ENCODE data around the gene ARRB2. TPM values are rescaled to one million over a fixed set of nuclear protein-coding genes. Genes with fewer than 3 reads are reported as not detected.
"Not testable (repeated sequence)": the region's sequence is repeated elsewhere in the genome, so short reads cannot be mapped to it uniquely, and the experiment has no call there.

Gene ARRB2
- total RNA-seq, 1 donor from 2014 or later, result 201 TPM

DNA sequence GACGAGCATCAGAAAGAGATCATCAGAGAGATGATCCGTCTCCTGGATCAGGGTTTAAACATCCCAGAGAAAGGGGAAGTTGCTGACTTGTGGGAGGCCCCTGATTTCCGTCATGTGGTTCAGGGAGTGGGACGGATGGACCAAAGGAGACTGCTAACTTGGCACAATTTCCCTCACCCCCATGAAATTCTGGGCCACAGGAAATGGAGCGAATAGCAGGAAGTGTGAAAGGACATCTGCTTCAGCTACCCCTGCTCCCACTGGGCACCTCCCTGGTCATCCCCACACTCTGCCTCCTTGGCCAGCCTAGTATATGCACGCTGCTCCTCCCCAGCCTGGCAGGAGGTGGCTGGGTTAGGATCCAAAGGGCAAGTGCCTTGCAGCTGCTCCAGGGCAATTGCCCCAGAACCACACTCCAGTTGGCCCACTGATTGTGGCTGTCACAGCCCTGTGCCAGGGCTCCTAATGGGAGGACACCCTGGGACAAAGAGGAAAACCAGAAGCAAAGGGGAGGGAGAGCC, 1.3 kb downstream of the ARRB2 start:
- ATAC-seq, result peak in 1 of 2 donors; percentile 4
- Histone ChIP-seq H3K27me3 (ENCODE audit: low read depth) (no peaks in the 10 kb centered on the region), H3K9me3 (no peaks in the 10 kb centered on the region), H3K36me3 (peaks cover 10% of the 10 kb centered on the region), H3K27ac (peak overlapping the region; percentile 85), H3K4me3 (peak overlapping the region; percentile 73), H3K4me1 (peaks cover 41% of the 10 kb centered on the region)
- intact Hi-C loops (cut with DNase I), result no loop called here
- peak; percentile 68 for DNase-seq
- TF ChIP-seq, protein P1, sequence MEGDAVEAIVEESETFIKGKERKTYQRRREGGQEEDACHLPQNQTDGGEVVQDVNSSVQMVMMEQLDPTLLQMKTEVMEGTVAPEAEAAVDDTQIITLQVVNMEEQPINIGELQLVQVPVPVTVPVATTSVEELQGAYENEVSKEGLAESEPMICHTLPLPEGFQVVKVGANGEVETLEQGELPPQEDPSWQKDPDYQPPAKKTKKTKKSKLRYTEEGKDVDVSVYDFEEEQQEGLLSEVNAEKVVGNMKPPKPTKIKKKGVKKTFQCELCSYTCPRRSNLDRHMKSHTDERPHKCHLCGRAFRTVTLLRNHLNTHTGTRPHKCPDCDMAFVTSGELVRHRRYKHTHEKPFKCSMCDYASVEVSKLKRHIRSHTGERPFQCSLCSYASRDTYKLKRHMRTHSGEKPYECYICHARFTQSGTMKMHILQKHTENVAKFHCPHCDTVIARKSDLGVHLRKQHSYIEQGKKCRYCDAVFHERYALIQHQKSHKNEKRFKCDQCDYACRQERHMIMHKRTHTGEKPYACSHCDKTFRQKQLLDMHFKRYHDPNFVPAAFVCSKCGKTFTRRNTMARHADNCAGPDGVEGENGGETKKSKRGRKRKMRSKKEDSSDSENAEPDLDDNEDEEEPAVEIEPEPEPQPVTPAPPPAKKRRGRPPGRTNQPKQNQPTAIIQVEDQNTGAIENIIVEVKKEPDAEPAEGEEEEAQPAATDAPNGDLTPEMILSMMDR (IDR thresholded peaks at IDR 0.05), result no peak

DNA sequence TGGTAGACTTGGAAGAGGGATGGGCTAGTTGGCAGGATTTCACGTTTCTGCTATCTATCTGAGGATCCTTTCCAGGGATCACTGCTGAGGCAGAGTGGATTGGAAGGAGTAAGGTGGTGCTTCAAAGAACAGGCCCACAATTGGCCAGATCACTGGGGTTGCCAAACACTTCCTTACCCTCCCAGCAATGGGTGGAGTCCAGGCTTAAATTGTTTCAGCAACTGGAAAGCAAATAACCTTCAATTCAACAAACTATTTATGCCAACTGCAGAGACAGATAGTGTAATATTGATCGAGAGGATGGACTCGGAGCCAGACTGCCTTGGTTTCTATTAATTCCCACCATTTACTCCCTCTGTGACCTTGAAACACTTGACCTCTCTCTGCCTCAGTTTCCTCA, 2.1 kb downstream of the ARRB2 start:
- intact Hi-C loops (cut with DNase I), result no loop called here
- peak overlapping the region; percentile 73 for H3K4me3 ChIP-seq
- TF ChIP-seq, protein P1 (IDR thresholded peaks at IDR 0.05), result no peak

DNA sequence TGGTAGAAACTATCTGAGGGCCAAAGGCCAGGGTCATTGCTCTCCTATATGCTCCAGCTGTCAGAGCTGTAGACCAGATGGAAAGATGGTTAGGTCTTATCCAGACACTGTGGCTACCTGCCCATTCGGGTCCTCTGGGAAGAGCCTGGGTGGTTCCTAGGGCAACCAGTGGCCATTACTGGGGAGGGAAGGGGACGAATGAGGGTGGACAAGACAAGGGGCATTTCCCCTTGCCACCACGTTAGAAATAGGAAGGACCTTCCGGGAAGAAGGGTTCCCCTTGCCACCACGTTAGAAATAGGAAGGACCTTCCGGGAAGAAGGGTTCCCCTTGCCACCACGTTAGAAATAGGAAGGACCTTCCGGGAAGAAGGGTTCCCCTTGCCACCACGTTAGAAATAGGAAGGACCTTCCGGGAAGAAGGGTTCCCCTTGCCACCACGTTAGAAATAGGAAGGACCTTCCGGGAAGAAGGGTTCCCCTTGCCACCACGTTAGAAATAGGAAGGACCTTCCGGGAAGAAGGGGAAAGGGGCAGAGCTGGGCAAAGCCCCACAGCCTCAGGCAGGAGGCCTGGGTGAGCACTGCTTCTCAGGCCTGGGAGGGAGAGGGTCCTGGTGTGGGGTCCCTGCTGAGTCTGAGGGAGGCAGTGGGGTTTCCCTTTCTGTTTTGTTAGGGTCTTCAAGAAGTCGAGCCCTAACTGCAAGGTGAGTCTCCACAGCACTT, 4.1 kb downstream of the ARRB2 start:
- peaks cover 36% of the 10 kb centered on the region for H3K4me1 ChIP-seq
- DNase-seq; ATAC-seq; intact Hi-C loops (cut with DNase I); H3K9me3 ChIP-seq; H3K27me3 ChIP-seq (ENCODE audit: low read depth): not testable (repeated sequence)
- peaks cover 38% of the 10 kb centered on the region for H3K36me3 ChIP-seq
- H3K27ac ChIP-seq, result peak overlapping the region; percentile 31
- peak overlapping the region; percentile 8 for H3K4me3 ChIP-seq

More for the DNA sequence above, 2.1 kb downstream of the ARRB2 start:
- Histone ChIP-seq H3K27me3 (ENCODE audit: low read depth) (no peaks in the 10 kb centered on the region), H3K4me1 (peaks cover 41% of the 10 kb centered on the region), H3K27ac (peak overlapping the region; percentile 85), H3K36me3 (peaks cover 18% of the 10 kb centered on the region), H3K9me3 (no peaks in the 10 kb centered on the region)
- no peak for ATAC-seq
- no peak for DNase-seq

DNA sequence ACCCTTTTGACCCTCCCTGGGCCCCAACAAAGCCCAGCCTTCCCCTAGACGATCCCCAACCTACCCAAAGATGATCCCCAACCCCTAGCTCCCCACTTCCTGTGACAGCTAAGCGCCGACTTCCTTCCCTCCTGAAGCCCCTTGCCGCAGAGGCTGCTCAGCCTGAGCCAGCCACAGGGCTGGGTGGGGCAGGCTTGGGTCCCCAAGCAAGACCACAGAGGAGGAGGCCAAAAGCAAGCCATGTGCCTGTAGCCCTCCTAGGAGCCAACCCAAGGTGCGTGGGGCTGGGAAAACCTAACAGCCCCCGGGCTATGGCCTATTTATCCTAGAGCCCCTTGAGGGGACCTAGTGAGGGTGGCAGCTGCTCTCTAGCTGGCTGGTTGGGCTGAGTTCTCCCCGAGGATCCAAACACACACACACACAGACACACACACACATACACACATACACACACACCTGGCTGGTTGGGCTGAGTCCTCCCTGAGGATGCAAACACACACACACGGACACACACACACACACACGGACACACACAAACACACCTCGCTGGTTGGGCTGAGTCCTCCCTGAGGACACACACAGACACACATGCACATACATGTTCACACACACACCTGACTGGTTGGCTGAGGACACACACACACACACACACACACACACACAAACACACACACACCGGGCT, 4.8 kb downstream of the ARRB2 start:
- ATAC-seq (no peak), DNase-seq (no peak)
- TF ChIP-seq, protein P1 (IDR thresholded peaks at IDR 0.05), result no peak
- peak overlapping the region; percentile 8 for H3K4me3 ChIP-seq
- H3K9me3 ChIP-seq, result no peaks in the 10 kb centered on the region
- peaks cover 45% of the 10 kb centered on the region for H3K36me3 ChIP-seq
- H3K27ac ChIP-seq, result peak overlapping the region; percentile 31
- H3K27me3 ChIP-seq (ENCODE audit: low read depth), result no peaks in the 10 kb centered on the region
- intact Hi-C loops (cut with DNase I), result no loop called here
- peaks cover 37% of the 10 kb centered on the region for H3K4me1 ChIP-seq

DNA sequence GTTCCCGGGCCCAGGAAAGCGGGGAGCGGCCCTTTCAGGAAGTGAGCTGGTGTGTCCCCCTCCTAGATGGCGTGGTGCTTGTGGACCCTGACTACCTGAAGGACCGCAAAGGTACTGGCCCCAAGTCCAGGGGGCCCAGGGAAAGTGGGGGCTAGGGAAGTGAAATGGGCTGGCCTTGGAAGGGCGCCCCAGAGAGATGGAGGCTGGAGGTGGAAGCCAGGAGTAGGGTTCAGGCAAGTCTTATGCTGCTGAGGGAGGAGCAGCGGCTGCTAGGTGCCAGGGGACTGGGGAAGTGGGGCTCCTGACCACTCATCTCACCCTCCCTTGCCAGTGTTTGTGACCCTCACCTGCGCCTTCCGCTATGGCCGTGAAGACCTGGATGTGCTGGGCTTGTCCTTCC, 5.6 kb downstream of the ARRB2 start:
- TF ChIP-seq, protein P1 (IDR thresholded peaks at IDR 0.05), result no peak
- no peak for ATAC-seq
- no peak overlapping the region for H3K27ac ChIP-seq
- peak; percentile 36 for DNase-seq
- no peak overlapping the region for H3K4me3 ChIP-seq
- H3K9me3 ChIP-seq, result no peaks in the 10 kb centered on the region
- peaks cover 37% of the 10 kb centered on the region for H3K4me1 ChIP-seq
- peaks cover 51% of the 10 kb centered on the region for H3K36me3 ChIP-seq
- no peaks in the 10 kb centered on the region for H3K27me3 ChIP-seq (ENCODE audit: low read depth)
- intact Hi-C loops (cut with DNase I), result no loop called here

DNA sequence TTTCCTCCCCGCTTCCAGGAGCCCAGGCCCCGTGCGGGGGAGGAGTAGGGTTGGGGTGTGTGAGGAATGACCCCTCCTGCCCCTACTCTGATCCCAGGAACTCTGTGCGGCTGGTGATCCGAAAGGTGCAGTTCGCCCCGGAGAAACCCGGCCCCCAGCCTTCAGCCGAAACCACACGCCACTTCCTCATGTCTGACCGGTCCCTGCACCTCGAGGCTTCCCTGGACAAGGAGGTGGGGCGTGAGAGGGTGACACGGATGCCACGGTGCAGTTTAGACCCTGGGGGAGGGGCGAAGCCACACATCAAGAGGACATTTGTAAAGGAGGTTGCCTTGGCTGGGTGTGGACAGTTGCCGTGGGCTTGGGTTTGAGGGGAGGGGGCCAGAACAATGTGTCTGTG, 7.4 kb downstream of the ARRB2 start:
- peaks cover 30% of the 10 kb centered on the region for H3K4me1 ChIP-seq
- H3K4me3 ChIP-seq, result no peak overlapping the region
- H3K9me3 ChIP-seq, result no peaks in the 10 kb centered on the region
- H3K27me3 ChIP-seq (ENCODE audit: low read depth), result no peaks in the 10 kb centered on the region
- no peak overlapping the region for H3K27ac ChIP-seq
- peak; percentile 63 for DNase-seq
- peaks cover 51% of the 10 kb centered on the region for H3K36me3 ChIP-seq
- intact Hi-C loops (cut with DNase I), result no loop called here
- TF ChIP-seq, protein P1 (IDR thresholded peaks at IDR 0.05), result no peak
- no peak for ATAC-seq
